Tibial nerve (tissue), 3 donors: ENCODE results near the gene DNASE1L3.

ENCODE experiments used
- POLR2A ChIP-seq, 2 donors: fragments of 450-650 bp; IDR thresholded peaks; one replicate each; pipeline ENCODE4 v1.6.1; 2017; ENCODE audit warnings: antibody characterized with exemption in 2 of 2, mild to moderate bottlenecking in 2 of 2, moderate library complexity in 2 of 2
- TF ChIP-seq, protein P1 (sequence below), 5 experiments: fragments of 200-600 bp in 3 of 5; fragments of 450-650 bp in 2 of 5; sonication (generic) in 3 of 5; IDR thresholded peaks; one replicate each; pipeline ENCODE4 v1.5.1; 2016 to 2019; ENCODE audit warnings: antibody characterized with exemption in 5 of 5, mild to moderate bottlenecking in 3 of 5, moderate library complexity in 2 of 5

DNA sequence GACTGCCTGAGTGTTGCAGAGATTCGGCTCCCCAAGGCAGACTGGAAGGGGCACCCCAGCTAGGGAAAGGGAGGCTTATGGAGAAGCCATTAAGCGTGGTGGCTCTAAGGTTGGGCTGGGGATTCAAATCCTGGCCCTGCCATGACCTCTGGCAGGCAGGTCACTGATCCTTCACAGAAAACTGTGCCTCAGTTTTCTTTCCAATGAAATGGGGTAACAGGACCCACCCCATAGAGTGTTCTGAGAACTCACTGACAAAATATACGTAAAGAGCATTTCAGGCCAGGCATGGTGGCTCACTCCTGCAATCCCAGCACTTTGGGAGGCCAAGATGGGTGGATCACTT, 34.6 kb downstream of the DNASE1L3 start:
- TF ChIP-seq, protein P1, sequence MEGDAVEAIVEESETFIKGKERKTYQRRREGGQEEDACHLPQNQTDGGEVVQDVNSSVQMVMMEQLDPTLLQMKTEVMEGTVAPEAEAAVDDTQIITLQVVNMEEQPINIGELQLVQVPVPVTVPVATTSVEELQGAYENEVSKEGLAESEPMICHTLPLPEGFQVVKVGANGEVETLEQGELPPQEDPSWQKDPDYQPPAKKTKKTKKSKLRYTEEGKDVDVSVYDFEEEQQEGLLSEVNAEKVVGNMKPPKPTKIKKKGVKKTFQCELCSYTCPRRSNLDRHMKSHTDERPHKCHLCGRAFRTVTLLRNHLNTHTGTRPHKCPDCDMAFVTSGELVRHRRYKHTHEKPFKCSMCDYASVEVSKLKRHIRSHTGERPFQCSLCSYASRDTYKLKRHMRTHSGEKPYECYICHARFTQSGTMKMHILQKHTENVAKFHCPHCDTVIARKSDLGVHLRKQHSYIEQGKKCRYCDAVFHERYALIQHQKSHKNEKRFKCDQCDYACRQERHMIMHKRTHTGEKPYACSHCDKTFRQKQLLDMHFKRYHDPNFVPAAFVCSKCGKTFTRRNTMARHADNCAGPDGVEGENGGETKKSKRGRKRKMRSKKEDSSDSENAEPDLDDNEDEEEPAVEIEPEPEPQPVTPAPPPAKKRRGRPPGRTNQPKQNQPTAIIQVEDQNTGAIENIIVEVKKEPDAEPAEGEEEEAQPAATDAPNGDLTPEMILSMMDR (IDR thresholded peaks at IDR 0.05), result no peak
- TF ChIP-seq POLR2A (IDR thresholded peaks at IDR 0.05), result no peak
